NCI-H82 treated with DMSO at 0.1 percent for 48 hours (cell line): Measurements from ENCODE around the gene UBE2E2.

ENCODE experiments used
- DNase-seq: peaks from one replicate; lab custom pipeline; 2025; ENCODE audit not compliant: unreplicated experiment; lab: John Stamatoyannopoulos, UW

Gene UBE2E2

DNA sequence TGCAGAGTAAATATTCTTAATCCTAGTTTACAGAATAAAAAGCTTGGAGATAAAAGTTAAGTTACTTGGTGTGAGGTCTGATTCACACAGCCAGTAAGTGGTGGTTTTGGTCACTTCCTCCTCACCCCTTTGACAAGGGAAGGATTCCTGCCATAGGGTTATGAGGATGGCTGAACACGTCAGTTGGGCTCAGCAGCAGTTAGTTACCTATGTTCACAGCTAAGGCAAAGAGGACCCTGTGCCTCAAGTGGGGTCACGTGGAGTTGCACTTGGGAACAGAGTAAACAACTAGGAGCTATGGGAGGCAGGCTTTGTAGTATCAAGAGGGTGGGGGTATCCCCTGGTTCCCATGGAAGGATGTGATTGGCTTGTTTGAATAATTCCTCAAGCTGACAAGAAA is 232.2 kb downstream of the UBE2E2 start:
- DNase-seq: no peak

DNA sequence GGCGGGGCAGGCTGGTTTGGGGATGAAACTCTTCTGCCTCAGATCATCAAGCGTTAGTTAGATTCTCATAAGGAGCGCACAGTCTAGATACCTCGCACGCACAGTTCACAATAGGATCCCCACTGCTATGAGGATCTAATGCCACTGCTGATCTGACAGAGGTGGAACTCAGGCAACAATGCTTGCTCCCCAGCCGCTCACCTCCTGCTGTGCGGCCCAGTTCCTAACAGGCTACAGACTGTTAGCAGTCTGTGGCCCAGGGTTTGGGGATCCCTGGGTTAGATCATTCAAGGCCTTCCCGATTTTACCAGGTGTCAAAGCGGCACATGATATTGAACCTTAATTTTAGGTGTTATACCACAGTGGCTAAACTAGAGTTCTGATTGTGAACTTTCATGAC is 232.8 kb downstream of the UBE2E2 start:
- no peak for DNase-seq

DNA sequence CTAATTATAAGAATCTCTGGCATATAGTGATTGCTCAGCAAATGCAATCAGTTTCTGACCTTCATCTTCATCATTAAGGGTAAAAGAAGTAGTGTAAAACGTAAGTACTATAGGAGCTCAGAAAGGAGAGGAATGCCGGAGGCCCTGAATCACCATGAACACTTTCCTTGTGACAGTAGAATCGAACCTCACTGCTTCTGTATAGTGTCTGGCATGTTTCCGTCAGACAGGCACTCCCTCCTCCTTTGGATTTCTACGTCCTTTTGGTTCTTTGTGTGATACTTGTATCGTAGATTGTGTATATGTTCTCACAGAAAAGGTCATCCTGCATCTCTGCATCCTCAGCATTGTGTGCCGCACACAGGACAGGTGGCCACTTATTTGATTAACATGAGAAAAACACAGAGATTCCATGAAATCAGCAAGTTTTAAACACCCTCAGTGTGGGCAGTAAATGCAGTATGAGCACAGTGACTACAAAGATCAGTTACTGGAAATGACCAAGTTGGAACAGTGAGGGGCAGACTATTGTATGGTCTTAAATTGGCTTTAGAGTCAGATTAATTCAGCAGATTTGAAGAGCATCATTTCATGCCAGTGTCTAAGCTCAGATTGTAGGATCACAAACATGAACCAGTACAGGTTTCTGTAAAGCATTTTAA is 234.5 kb downstream of the UBE2E2 start:
- no peak for DNase-seq

DNA sequence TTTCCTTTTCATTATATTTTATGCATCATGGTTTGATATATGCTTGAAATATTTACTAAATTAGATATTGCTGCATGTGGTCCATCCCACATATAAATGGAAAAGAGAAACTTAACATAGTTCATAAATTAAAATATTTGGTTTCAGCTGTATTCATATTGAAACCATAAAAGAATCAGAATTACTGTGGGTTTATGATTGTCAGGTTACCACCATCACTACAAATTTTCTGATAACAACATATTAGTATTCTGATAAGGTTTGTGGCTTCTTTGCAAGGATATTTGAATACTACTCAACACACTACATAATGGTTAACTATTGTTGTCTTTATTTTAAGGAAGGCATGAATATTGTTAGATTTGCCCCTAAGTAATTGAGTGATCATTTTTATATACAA is 235.5 kb downstream of the UBE2E2 start:
- DNase-seq: no peak

DNA sequence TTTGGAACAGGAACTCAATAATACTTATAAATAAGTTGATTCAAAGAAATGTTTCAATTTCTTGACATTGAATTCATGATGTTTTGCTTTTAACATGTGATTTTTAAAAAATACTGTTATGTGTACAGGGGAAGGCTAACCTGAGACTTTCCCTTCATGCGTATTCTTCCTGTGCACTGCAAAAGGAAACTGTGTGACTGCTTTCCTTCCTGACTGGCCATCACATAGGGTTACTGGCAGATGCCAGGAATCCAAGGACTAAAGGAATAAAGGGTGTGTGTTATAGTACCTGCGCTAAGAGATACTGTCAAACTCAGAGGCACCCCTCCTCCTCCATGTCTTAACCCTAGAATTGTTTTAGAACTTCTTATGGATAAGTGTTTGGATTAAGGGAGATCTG is 236.0 kb downstream of the UBE2E2 start:
- DNase-seq: peak; percentile 72

DNA sequence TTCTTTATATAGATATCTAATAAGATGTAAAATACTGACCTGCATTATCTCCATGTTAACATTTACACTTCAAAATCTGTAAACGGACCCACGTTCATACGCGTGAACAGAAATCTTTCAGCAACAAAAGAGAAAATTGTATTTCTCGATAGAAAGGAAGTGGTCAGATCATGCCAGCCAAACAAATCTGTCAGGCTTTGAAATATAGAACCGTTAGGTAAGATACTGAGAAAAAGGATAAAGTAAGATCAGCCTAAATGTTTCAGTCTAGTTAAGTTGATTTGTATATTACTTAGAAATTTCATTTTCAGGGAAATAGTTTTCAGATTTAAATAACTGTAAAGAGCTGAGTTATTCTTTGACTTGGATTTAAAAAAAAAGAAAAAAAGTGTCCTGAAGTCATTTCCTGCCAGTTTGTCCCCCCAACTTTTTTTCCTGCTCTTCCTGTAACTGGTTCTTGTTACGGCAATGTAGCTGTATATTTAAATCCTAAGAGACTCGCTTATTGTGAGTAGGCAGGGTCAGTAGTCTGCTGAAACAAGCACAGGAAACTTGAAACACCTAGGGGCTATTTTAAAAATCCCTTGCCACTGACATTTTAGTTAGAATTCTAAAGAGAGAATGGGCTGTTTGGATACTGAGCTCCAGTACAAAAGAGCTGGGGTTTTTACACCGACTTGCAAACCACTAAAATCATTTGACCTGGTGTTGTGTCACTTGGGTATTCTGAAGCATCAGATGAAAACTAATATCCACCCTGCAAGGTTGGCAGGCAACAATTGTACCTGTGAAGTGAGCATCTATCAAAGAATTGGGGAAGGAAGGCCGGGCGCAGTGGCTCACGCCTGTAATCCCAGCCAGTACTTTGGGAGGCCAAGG is 237.5 kb downstream of the UBE2E2 start:
- no peak for DNase-seq

DNA sequence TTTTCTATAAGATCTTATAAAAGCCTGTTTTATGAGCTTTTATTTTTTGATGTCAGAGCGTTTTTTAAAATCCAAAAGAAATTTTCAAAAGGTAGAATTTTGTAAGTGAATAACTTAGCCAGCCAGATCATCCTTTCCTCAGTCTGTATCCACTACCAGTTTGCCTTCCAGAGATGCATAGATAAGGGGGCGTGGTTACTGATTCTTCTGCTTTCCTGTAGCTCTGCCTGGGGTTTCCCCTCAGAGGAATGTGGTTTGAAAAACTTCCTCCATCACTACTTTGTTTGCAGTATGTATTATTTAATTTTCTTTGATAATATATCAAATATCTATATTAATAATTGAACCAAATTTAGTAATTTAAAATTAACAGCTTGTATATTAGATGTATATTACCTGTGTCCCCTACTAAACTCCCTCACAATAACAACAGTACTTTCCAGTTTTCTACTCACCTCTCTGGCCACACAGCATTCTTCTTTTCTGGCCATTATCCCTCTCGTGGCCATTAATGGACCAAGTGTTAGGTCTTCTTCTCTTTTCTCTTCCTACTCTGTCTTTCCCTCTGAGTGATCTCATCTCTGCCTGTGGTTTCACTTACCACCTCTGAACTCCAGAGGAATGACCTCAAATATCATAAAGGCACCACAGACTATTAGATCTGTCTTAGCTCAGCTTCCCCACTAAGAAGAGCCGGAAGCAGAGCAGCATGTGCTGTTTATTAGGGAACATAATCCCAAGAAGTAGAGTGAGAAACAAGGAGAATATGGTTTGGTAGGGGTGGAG is 239.7 kb downstream of the UBE2E2 start:
- DNase-seq: no peak

DNA sequence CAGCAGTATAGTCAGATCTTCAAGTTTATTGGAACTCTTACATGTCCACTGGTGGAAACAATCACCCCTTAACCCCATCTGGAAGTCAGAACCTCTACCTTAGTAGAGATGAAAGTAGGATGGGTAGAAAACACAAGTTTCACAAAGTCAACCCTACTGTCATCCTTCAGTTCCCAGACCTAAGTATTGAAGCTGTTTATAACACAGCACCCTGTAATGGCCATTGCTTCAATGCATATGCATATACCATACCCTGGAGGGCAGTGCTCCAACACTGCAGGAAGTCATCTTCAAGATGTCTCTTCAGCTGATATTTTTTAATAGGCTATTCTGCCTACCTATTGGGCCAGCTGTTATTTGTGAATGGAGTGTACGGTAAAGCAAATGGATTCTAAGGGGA is 241.3 kb downstream of the UBE2E2 start:
- no peak for DNase-seq

DNA sequence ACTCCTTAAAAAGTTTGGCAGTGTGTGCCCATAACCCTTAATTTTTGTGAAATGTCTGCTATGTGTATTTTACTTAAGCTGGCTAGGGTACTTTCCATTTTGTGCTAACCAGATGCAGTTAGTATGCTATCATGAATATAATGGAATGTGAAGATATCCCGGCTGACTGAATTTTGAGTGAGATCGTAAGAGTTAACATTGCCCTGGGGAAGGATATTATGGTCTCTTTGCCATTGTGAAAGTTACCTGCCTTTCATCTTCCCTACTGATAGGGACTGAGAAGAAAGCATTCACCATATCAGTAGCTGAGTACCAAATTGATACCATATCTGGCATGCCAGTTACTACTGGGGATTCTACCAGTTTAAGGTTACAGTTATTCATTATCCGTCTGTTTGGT is 243.2 kb downstream of the UBE2E2 start:
- DNase-seq: no peak

DNA sequence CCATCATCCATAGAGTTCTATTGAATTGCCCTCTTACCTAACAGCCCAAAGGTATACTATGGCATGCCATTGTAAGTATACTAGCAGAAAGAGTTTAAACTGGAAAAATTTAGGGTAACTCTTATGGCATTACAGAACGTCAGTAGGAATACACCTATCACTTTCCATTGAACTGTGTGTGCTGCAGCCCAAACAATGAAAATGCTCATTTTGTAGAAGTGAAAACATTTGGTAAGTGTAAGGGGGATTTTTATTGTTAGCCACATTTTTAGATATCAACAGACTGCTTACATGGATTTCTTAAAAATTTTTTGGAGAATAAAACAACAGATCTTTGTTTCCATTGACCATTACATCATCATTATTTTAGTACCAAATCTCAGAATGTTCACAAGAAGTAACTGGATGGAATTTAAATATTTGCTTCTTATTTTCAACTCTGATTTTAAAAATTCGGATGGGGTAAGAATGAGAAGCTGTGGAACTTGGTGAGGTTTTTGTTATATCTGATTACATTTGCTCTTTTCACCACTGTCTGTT is 245.9 kb downstream of the UBE2E2 start:
- DNase-seq: no peak

DNA sequence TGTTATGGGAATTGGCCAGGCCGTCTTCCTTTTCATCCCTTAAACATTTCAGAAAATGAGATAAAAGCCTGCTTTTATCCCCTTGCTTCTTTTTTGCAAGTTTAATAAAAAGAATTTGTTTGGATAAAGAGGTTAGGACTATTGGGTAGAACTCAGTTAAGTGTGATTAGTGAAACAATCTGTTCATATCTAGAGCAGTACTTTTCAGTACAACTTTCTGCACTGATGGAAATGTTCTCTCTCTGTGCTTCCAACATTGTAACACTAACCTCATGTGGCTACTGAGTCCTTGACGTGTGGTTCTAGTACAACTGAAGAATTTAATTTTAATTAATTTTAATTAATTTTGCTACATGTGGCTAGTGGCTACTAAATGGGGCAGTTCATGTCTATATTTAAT is 246.9 kb downstream of the UBE2E2 start:
- DNase-seq: no peak

DNA sequence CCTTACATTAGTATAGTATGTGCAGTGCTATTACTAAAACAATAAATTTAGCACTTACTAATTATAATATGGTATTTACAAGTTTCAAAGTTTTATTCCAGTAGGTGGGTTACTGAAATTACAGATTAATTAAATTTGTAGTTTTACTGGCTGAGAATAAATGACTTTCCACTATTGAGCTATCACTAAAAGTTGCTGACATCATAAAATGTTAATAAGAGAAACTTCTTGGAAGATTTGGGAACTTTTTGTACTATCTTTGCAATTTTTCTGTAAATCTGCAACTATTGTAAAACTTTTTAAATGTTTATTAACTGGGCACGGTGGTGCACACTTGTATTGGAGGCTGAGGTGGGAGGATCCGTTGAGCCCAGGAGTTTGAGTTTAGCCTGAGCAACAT is 247.7 kb downstream of the UBE2E2 start:
- DNase-seq: no peak

DNA sequence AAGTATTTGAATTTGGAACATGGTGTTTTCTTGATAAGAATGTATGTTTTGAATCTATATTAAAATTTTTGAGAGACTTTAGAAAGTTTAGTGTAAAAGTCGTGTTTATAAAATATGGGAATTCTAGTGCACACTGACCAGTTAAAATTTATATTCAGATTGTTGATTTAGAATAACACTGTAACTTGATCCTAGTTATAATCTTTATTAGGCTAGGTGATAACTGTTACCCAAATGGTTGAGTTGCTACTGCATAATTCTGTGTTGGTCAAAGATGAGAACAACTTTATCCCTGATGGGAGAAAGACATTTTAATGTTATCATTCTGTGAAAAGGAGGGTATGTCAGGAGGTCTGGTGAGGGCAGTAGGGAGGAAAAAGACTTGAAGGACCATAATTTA is 249.3 kb downstream of the UBE2E2 start:
- DNase-seq: no peak

DNA sequence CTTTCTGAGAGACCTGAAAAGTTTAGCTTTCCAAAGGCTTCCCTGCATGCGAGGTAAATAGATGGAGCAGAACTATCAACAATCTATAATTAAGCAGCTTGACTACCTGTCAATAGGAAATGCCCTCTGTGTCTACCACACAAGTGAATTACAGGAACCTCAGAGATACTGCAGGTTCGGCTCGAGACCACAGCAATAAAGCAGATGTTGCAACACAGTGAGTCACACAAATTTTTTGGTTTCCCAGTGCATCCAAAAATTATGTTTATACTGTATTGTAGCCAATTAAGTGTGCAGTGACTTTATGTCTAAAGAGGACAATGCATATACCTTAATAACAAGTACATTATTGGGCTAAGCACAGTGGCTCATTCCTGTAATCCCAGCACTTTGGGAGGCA is 252.0 kb downstream of the UBE2E2 start:
- no peak for DNase-seq

DNA sequence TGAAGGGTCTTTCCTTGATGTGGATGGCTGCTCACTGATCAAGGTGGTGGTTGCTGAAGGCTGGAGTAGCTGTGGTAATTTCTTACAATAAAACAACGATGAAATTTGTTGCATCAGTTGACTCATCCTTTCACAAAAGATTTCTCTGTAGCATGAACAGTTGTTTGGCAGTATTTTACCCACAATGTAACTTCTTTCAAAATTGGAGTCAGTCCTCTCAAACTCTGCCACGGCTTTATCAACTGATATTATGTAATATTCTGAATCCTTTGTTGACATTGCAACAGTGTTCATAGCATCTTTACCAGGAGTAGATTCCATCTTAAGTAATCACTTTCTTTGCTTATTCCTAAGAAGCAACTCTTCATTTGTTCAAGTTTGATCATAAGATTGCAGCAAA is 252.6 kb downstream of the UBE2E2 start:
- DNase-seq: no peak

DNA sequence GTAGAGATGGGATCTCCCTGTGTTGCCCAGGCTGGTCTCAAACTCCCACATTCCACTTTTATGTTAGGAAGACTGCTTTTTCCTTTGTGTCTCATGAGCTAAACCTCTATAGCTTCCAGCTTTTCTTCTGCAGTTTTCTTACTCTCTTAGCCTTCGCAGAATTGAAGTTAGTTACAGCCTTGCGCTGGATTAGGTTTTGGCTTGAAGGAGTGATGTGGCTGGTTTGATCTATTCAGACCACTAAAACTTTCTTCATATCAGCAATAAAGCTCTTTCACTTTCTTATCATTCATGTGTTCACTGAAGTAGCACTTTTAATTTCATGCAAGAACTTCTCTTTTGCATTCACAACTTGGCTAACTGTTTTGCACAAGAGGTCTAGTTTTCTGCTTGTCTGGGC is 254.6 kb downstream of the UBE2E2 start:
- DNase-seq: no peak

DNA sequence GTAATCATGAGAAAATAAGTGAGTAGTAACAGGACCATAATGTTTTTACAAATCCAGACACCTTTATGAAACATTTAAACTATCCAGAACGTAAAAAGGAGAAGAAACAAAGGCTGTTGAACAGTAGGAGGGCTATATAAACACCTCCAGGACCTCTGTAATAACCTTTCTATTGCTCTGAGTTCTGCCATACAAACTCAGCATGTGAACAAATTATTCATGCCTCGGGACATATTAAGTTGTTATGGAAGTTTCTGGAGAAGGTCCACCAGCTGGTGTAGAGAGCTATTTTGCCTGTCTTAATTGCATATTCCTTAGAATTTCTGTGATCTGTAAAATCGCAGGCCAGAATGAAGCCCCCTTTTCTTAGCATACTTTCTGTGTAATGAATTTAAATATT is 256.3 kb downstream of the UBE2E2 start:
- DNase-seq: no peak

DNA sequence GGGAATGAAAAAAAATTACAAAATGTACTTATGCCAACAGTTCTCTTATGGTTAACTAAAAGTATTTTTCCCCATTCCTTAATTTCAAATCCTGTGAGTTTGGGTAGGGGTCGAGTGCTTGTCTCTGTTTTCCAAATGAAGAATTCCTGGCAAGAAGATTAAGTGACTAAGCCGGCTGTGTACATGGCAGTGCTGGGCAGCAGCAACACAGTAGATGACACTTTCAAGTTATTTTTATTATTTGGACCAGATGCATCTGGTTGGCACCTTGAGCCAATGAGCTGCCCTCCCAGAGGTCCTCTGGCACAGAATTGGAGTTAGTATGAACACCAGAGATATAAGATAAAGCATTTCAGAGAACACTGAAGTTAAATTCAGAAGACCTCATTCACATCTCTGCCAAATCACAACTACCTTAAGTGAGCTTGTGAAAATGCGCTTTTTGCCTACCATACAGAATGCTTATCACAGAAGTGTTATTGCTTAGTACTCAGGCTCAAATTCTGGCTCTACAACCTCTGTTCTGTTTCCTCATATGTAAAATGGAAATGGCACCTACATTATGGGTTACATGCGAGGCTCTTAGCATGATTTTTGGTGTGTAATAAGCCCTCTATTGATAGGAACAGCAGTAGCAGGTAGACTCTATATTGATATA is 256.9 kb downstream of the UBE2E2 start:
- no peak for DNase-seq

DNA sequence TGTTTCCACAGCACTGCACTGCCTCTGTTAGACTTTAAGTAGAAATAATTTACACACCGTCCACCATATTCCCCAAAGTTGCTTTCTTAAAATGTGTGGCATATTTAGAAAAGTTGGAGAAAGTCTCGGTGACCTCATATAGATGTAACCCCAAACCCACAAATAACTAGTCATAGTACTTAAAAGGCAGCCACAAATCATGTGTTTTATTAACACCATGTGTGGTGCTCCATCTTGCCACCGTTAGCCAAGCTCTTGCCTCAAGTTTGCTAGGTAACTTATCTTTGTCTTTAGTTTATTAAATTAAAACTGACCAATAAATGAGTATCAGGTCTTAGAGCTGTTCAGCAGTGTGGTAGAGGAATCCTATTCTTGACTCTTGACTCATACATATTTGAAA is 257.9 kb downstream of the UBE2E2 start:
- DNase-seq: no peak

DNA sequence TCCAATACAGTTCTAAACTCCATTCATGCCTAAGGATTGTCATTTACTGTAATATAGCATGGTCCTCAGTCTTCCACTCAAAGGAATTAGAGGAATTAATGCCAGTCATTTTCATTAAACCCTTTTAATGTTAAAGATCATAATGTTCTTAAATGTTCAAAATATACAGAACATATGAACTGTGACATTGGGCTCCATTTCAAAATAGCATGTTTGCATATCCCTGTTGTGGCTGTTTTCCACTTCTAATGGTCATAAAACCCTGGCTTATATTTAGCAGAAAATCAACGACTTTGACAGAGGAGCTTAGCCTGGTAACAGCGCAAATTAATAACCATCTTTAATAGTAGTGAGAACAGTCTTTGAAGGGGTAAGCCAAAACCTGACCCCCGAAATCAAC is 260.7 kb downstream of the UBE2E2 start:
- DNase-seq: no peak

DNA sequence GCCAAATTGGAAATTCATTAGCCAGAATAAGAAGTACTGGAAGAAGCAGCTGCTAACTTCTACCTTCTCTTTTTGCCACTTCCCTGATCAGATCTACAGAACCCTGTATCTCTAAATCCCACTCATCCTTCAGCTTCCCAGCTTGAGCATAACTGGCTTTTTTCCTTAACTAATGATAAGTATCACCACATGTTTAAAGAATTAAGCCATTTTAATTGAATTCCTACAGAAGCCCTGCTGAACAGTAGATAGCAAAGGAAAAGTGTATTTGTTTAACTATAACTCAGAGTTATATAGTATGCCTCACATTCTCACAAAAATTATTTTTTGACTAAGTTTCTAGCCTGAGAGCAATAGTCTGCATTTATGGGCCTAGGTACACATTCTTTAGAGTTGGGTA is 262.4 kb downstream of the UBE2E2 start:
- DNase-seq: peak; percentile 7
